ENCODE data around the gene TMEM116.

DNA sequence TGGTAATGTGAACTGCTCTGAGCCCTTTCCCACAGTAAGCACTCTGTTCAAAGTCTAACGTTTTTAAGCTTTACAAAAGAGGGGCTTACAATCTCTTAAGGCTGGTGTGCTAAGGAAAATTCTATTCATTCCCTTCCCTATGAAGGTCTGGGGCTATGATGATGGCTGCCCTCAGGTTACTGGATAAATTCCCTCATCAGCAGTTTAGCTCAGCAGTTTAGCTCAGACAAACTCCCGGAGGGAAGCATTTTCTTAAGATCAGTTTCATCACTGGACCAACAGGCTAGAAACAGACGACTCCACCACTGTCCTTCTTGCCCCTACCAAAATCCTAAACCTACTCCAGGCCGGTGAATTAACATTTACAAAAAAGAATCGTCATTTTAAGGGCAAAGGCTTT, 19.3 kb upstream of the TMEM116 start:
- TF ChIP-seq CTCF (conservative IDR thresholded peaks at IDR 0.05; ENCODE audit: low read depth, low read length) (no peak), POLR2A (IDR thresholded peaks at IDR 0.05; ENCODE audit: low read depth, low read length) (no peak), USF2 (IDR thresholded peaks at IDR 0.05; ENCODE audit: low read depth, low read length) (no peak), MXI1 (IDR thresholded peaks at IDR 0.05; ENCODE audit: borderline replicate concordance, low read depth, low read length) (no peak)
